Parathyroid adenoma (tissue), 2 donors: ENCODE measurements around the gene CLTRN.

ENCODE experiments used
- H2AFZ ChIP-seq: fragments of 300-600 bp; sonication (generic); one replicate; pipeline ENCODE4 v1.7.0; 2017; ENCODE audit warnings: antibody characterized with exemption, mild to moderate bottlenecking
- H3K27ac ChIP-seq: fragments of 300-600 bp; sonication (generic); one replicate; pipeline ENCODE4 v1.7.0; 2017
- H3K27me3 ChIP-seq: fragments of 300-600 bp; sonication (generic); one replicate; pipeline ENCODE4 v1.7.0; 2017; ENCODE audit warnings: low read length; ENCODE audit not compliant: control insufficient read depth, insufficient read depth
- H3K36me3 ChIP-seq: fragments of 300-600 bp; sonication (generic); one replicate; pipeline ENCODE4 v1.7.0; 2017; ENCODE audit warnings: low read length; ENCODE audit not compliant: control insufficient read depth, insufficient read depth
- H3K4me1 ChIP-seq: fragments of 300-600 bp; sonication (generic); one replicate; pipeline ENCODE4 v1.7.0; 2017; ENCODE audit warnings: control low read depth
- H3K4me2 ChIP-seq: fragments of 300-600 bp; sonication (generic); one replicate; pipeline ENCODE4 v1.7.0; 2017; ENCODE audit warnings: low read length
- H3K4me3 ChIP-seq: fragments of 300-600 bp; sonication (generic); one replicate; pipeline ENCODE4 v1.7.0; 2017; ENCODE audit warnings: low read depth, low read length
- H3K79me2 ChIP-seq: fragments of 300-600 bp; sonication (generic); one replicate; pipeline ENCODE4 v1.7.0; 2017; ENCODE audit warnings: control low read depth
- H3K9ac ChIP-seq: fragments of 300-600 bp; sonication (generic); one replicate; pipeline ENCODE4 v1.7.0; 2017; ENCODE audit warnings: mild to moderate bottlenecking
- H3K9me3 ChIP-seq: fragments of 300-600 bp; sonication (generic); one replicate; pipeline ENCODE4 v1.7.0; 2017; ENCODE audit warnings: low read length; ENCODE audit not compliant: control insufficient read depth
- CTCF ChIP-seq: fragments of 300-600 bp; sonication (generic); IDR thresholded peaks from one replicate; pipeline ENCODE4 v1.7.0; 2017; ENCODE audit warnings: antibody characterized with exemption, mild to moderate bottlenecking
- donor health status: primary hyperparathyroidism.

CLTRN gene

GRCh38 chrX:15599461-15599860, 65.1 kb downstream of the CLTRN start:
- Histone ChIP-seq H3K27me3 (no peaks in the 10 kb centered on the region), H3K9me3 (no peaks in the 10 kb centered on the region), H3K36me3 (no peaks in the 10 kb centered on the region), H3K4me1 (no peaks in the 10 kb centered on the region), H3K4me2 (no peak overlapping the region), H3K27ac (no peak overlapping the region), H3K4me3 (no peak overlapping the region), H2AFZ (no peak overlapping the region), H3K79me2 (no peaks in the 10 kb centered on the region), H3K9ac (no peak overlapping the region)
- no peak for TF ChIP-seq CTCF

GRCh38 chrX:15598026-15598425, 66.6 kb downstream of the CLTRN start:
- H3K4me3 ChIP-seq = no peak overlapping the region
- no peaks in the 10 kb centered on the region for H3K27me3 ChIP-seq
- H3K27ac ChIP-seq = no peak overlapping the region
- no peak overlapping the region for H2AFZ ChIP-seq
- no peaks in the 10 kb centered on the region for H3K36me3 ChIP-seq
- no peak for TF ChIP-seq CTCF
- H3K79me2 ChIP-seq = no peaks in the 10 kb centered on the region
- H3K4me2 ChIP-seq = no peak overlapping the region
- H3K9me3 ChIP-seq = no peaks in the 10 kb centered on the region
- no peaks in the 10 kb centered on the region for H3K4me1 ChIP-seq
- H3K9ac ChIP-seq = no peak overlapping the region

- H3K4me1 ChIP-seq = no peaks in the 10 kb centered on the region
- no peaks in the 10 kb centered on the region for H3K79me2 ChIP-seq
- no peak overlapping the region for H3K4me2 ChIP-seq
- H3K27ac ChIP-seq = no peak overlapping the region
- H3K9me3 ChIP-seq = no peaks in the 10 kb centered on the region
- H3K4me3 ChIP-seq = no peak overlapping the region
- H3K36me3 ChIP-seq = no peaks in the 10 kb centered on the region
- H3K9ac ChIP-seq = no peak overlapping the region
- no peak overlapping the region for H2AFZ ChIP-seq
- TF ChIP-seq CTCF = no peak
- H3K27me3 ChIP-seq = no peaks in the 10 kb centered on the region
Observed at GRCh38 chrX:15594371-15594770, 70.2 kb downstream of the CLTRN start.

- no peaks in the 10 kb centered on the region for H3K36me3 ChIP-seq
- no peak overlapping the region for H2AFZ ChIP-seq
- H3K27ac ChIP-seq = no peak overlapping the region
- no peaks in the 10 kb centered on the region for H3K79me2 ChIP-seq
- H3K27me3 ChIP-seq = no peaks in the 10 kb centered on the region
- H3K9ac ChIP-seq = no peak overlapping the region
- no peaks in the 10 kb centered on the region for H3K4me1 ChIP-seq
- no peak for TF ChIP-seq CTCF
- H3K9me3 ChIP-seq = no peaks in the 10 kb centered on the region
- no peak overlapping the region for H3K4me3 ChIP-seq
- H3K4me2 ChIP-seq = no peak overlapping the region
Observed at GRCh38 chrX:15579778-15580747, 84.5 kb downstream of the CLTRN start.
